Ammon's horn (tissue), 1 donor: ENCODE results near the gene JOSD1.

Experiments used
- DNase-seq: peaks from one replicate; pipeline ENCODE4 v3.0.0-alpha.2; 2016; ENCODE audit warnings: low spot score

Gene JOSD1

GRCh38 chr22:38712486-38713207, 11.9 kb upstream of the JOSD1 start:
- DNase-seq = no peak

GRCh38 chr22:38710866-38711265, 10.1 kb upstream of the JOSD1 start:
- no peak for DNase-seq

- DNase-seq = no peak
Observed at GRCh38 chr22:38710351-38710750, 9.6 kb upstream of the JOSD1 start.

- no peak for DNase-seq
Observed at GRCh38 chr22:38709306-38709705, 8.6 kb upstream of the JOSD1 start.

GRCh38 chr22:38707984-38708383, 7.2 kb upstream of the JOSD1 start:
- no peak for DNase-seq

GRCh38 chr22:38707346-38707745, 6.6 kb upstream of the JOSD1 start:
- DNase-seq = no peak

- DNase-seq = no peak
Observed at GRCh38 chr22:38706901-38707195, 6.1 kb upstream of the JOSD1 start.

- DNase-seq = peak; percentile 49
Observed at GRCh38 chr22:38706101-38706900, 5.6 kb upstream of the JOSD1 start.

- peak; percentile 100 for DNase-seq
Observed at GRCh38 chr22:38705235-38706100, 4.7 kb upstream of the JOSD1 start, which contains the start of gene GTPBP1. Gene GTPBP1 (plus strand): TSS chr22:38705944. CDS start chr22:38705956, 12 bp downstream.

- no peak for DNase-seq
Observed at GRCh38 chr22:38704654-38705234, 4.0 kb upstream of the JOSD1 start.

GRCh38 chr22:38700270-38700788, 414 bp downstream of the JOSD1 start:
- peak; percentile 29 for DNase-seq

GRCh38 chr22:38699784-38700183, 959 bp downstream of the JOSD1 start:
- DNase-seq = no peak

- no peak for DNase-seq
Observed at GRCh38 chr22:38699143-38699542, 1.6 kb downstream of the JOSD1 start.

GRCh38 chr22:38698407-38699094, 2.2 kb downstream of the JOSD1 start:
- DNase-seq = no peak

GRCh38 chr22:38697425-38698089, 3.2 kb downstream of the JOSD1 start:
- DNase-seq = no peak

- DNase-seq = no peak
Observed at GRCh38 chr22:38696606-38697424, 3.9 kb downstream of the JOSD1 start.

GRCh38 chr22:38694940-38695339, 5.8 kb downstream of the JOSD1 start:
- no peak for DNase-seq

- no peak for DNase-seq
Observed at GRCh38 chr22:38694049-38694448, 6.7 kb downstream of the JOSD1 start.

- no peak for DNase-seq
Observed at GRCh38 chr22:38689651-38690050, 11.1 kb downstream of the JOSD1 start.

GRCh38 chr22:38685761-38686160, 15.0 kb downstream of the JOSD1 start:
- DNase-seq = no peak
